B cell (primary cell): Measurements from ENCODE around the gene GJC1. TPM values are rescaled to one million over a fixed set of nuclear protein-coding genes. Genes with fewer than 3 reads are reported as not detected.

ENCODE experiments used
- ATAC-seq: fragments of 200-7000 bp; cut with Tn5 transposase; one replicate; pipeline ENCODE4 v1.10.0; 2021; ENCODE audit warnings: low read depth, mild to moderate bottlenecking, moderate number of reproducible peaks, moderate library complexity
- CTCF ChIA-PET: fragments of 350-600 bp; sonication (Branson Sonifier 250); formaldehyde crosslinking; loops from one replicate; lab custom pipeline; 2021; ENCODE audit warnings: antibody characterized with exemption, inconsistent platforms; lab: Charles Lee
- POLR2A ChIA-PET: fragments of 350-600 bp; sonication (Branson Sonifier 250); formaldehyde crosslinking; loops from one replicate; lab custom pipeline; 2021; ENCODE audit warnings: antibody characterized with exemption; lab: Charles Lee
- DNase-seq: peaks from one replicate; pipeline ENCODE4 v3.0.0; 2013
- H2AFZ ChIP-seq: 2 replicates; pipeline ENCODE4 v1.6.1; 2012; ENCODE audit warnings: mild to moderate bottlenecking, low read depth, low read length; ENCODE audit not compliant: insufficient read depth, poor library complexity, severe bottlenecking
- H3K27ac ChIP-seq, 2 donors: 1 replicate in 1 of 2; 2 replicates in 1 of 2; pipeline ENCODE4 v1.5.1; 2012 to 2013; ENCODE audit warnings: low read length in 2 of 2, mild to moderate bottlenecking in 2 of 2, moderate library complexity in 1 of 2
- H3K27me3 ChIP-seq, 4 experiments: fragments of 200-600 bp in 1 of 4; sonication (generic) in 1 of 4; replicated peaks in 1 of 4; 1 replicate in 2 of 4; 2 replicates in 2 of 4; pipeline versions ENCODE4 v1.6.1 to v1.7.0; 2013 to 2016; ENCODE audit warnings: low read length in 3 of 4, mild to moderate bottlenecking in 2 of 4, mixed read lengths in 1 of 4, moderate library complexity in 1 of 4; ENCODE audit not compliant: insufficient read depth in 4 of 4, control insufficient read depth in 3 of 4; ENCODE audit errors: control extremely low read depth in 1 of 4
- H3K36me3 ChIP-seq, 2 experiments: replicated peaks in 1 of 2; 1 replicate in 1 of 2; 2 replicates in 1 of 2; pipeline versions ENCODE4 v1.6.1 to v1.7.1; 2013; ENCODE audit warnings: low read length in 1 of 2; ENCODE audit not compliant: insufficient read depth in 2 of 2, control insufficient read depth in 1 of 2; ENCODE audit errors: control extremely low read depth in 1 of 2, extremely low read depth in 1 of 2
- H3K4me1 ChIP-seq, 2 donors: fragments of 200-600 bp in 1 of 2; sonication (generic) in 1 of 2; 1 replicate in 1 of 2; 2 replicates in 1 of 2; pipeline versions ENCODE4 v1.5.1 to v1.6.1; 2013 to 2017; ENCODE audit warnings: low read length in 2 of 2; ENCODE audit not compliant: control insufficient read depth in 2 of 2, insufficient read depth in 2 of 2
- H3K4me2 ChIP-seq: replicated peaks from 2 replicates; pipeline ENCODE3; 2012; ENCODE audit warnings: mild to moderate bottlenecking, low read depth, low read length; ENCODE audit not compliant: poor library complexity, severe bottlenecking
- H3K4me3 ChIP-seq, 5 experiments: fragments of 200-600 bp in 1 of 5; sonication (generic) in 1 of 5; 1 replicate in 3 of 5; 2 replicates in 2 of 5; pipeline versions ENCODE4 v1.5.1 to v1.7.0; 2011 to 2016; ENCODE audit warnings: low read length in 4 of 5, mild to moderate bottlenecking in 4 of 5, low read depth in 2 of 5, control low read depth in 1 of 5, moderate library complexity in 1 of 5; ENCODE audit not compliant: insufficient read depth in 1 of 5; ENCODE audit errors: control extremely low read depth in 1 of 5, extremely low read depth in 1 of 5
- H3K79me2 ChIP-seq: fragments of 200-600 bp; sonication (generic); one replicate; pipeline ENCODE4 v1.6.0; 2016; ENCODE audit warnings: low read length; ENCODE audit not compliant: control insufficient read depth, insufficient read depth
- H3K9ac ChIP-seq: fragments of 200-600 bp; sonication (generic); 2 replicates; pipeline ENCODE4 v1.6.1; 2017; ENCODE audit warnings: mild to moderate bottlenecking, low read length, moderate library complexity
- H3K9me3 ChIP-seq, 3 donors: one replicate each; pipeline versions ENCODE4 v1.6.1 to v1.7.1; 2013; ENCODE audit warnings: low read length in 2 of 3; ENCODE audit not compliant: control insufficient read depth in 2 of 3, insufficient read depth in 1 of 3; ENCODE audit errors: control extremely low read depth in 1 of 3
- H4K20me1 ChIP-seq: 2 replicates; pipeline ENCODE4 v1.6.0; 2012; ENCODE audit warnings: mild to moderate bottlenecking, low read length; ENCODE audit not compliant: insufficient read depth, control insufficient read depth, poor library complexity, severe bottlenecking
- H3K27ac Mint-ChIP-seq: one replicate; pipeline ENCODE4 v1.8.0; 2021; ENCODE audit warnings: mixed read lengths
- H3K27me3 Mint-ChIP-seq: one replicate; pipeline ENCODE4 v1.8.0; 2021; ENCODE audit warnings: mixed read lengths
- H3K4me1 Mint-ChIP-seq: one replicate; pipeline ENCODE4 v1.8.0; 2021; ENCODE audit warnings: mixed read lengths
- H3K4me3 Mint-ChIP-seq: one replicate; pipeline ENCODE4 v1.8.0; 2021; ENCODE audit warnings: mixed read lengths
- H3K9me3 Mint-ChIP-seq: one replicate; pipeline ENCODE4 v1.8.0; 2022; ENCODE audit warnings: mixed read lengths; ENCODE audit not compliant: insufficient read depth
- EZH2 ChIP-seq: IDR thresholded peaks from 2 replicates; pipeline ENCODE4 v1.6.1; 2012; ENCODE audit warnings: borderline replicate concordance, low read depth, mild to moderate bottlenecking, moderate library complexity, low read length; ENCODE audit not compliant: insufficient read depth, poor library complexity, severe bottlenecking
- whole genome bisulfite sequencing: methylation state at CpG from one replicate; pipeline ENCODE4 v1.1.5; 2013; ENCODE audit warnings: missing lambda C conversion rate; ENCODE audit not compliant: insufficient coverage; 5-methylcytosine and 5-hydroxymethylcytosine counted together
- intact Hi-C: fragments of 100-400 bp; cut with micrococcal nuclease; formaldehyde crosslinking; loops from one replicate; pipeline ENCODE4 v1.10.0; 2022
- polyA plus RNA-seq: library from polyadenylated mRNA; depleted of rRNA; stranded (reverse); fragments of >200 nt; gene quantifications from 2 replicates; pipeline ENCODE4 v1.2.3, GENCODE V29; 2012
- total RNA-seq, 2 donors: library from RNA; stranded (reverse); fragments of 120-200 nt in 1 of 2; gene quantifications; 1 replicate in 1 of 2; 2 replicates in 1 of 2; pipeline versions ENCODE4 v1.2.3 to v1.2.4, GENCODE V29; 2013 to 2022
- TF ChIP-seq, protein P1 (sequence below): fragments of 200-600 bp; IDR thresholded peaks from one replicate; pipeline ENCODE4 v1.8.0; 2022; ENCODE audit warnings: antibody characterized with exemption, mild to moderate bottlenecking

Gene GJC1
- total and polyA plus RNA-seq, 2 donors (not counting 1 experiment from before 2014, with no cell fraction given): not detected

DNA sequence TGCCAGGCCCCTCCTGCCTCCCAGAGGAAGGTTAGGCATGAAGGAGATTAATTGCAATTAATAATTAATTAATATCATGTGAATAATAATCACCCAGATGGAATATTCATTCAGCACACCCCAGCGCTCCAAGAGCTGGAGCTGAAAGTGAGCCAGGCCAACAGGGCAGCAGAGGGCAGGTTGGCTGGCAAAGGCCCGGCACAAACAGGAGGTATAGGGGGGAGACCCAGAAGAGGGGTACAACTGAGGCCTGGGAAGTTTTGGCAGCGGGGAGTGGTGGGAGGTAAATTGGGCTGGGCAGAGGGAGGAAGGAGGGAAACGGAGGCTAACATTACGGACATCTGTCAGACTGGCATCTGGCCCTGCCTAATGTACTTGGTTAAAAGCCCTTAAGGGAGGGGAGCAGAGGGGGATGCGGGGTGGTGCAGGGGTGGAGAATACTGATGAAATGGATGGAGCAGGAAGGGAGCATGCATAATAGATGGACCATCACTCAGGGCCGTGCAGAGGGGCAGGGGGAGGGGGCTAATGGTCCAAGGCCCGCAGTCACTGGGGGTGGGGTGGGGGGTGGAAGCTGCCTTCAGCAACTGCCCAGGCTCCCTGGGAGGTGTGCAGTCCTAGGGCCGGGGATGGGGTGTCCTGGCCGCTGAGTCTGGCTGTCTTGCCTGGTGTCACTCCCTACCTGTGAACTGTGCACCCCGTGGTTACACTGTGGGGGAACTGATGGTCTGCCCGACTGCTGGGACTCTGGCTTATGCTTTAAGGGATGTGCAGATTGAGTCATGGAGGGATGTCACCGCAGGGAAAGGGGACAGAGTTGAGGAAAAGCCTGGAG is 69.4 kb downstream of the GJC1 start:
- Histone ChIP-seq H3K4me3 (no peak overlapping the region), H3K9me3 (peaks cover 0 to 6% (median 0%) of the 10 kb centered on the region in 3 donors), H4K20me1 (no peaks in the 10 kb centered on the region), H3K4me1 (peaks cover 11 to 12% of the 10 kb centered on the region in 2 donors), H3K9ac (no peak overlapping the region), H2AFZ (no peak overlapping the region), H3K27ac (no peak overlapping the region), H3K36me3 (no peaks in the 10 kb centered on the region), H3K27me3 (peaks cover 0 to 45% (median 16%) of the 10 kb centered on the region in 4 experiments), H3K4me2 (no peak overlapping the region), H3K79me2 (no peaks in the 10 kb centered on the region)
- Mint-ChIP-seq H3K9me3 (no peaks in the 10 kb centered on the region), H3K4me3 (peak overlapping the region; percentile 63), H3K27me3 (peaks cover 31% of the 10 kb centered on the region), H3K4me1 (peaks cover 3% of the 10 kb centered on the region), H3K27ac (no peak overlapping the region)
- POLR2A ChIA-PET: no interaction called here
- CTCF ChIA-PET: interaction anchor here (0.9 to 1.0 kb wide), 2 partner anchors 13 to 18 kb away, joined by 3 to 4 read pairs; no protein-coding TSS in a partner anchor
- 86% methylated on average over 10 of the region's 13 CpGs for WGBS
- DNase-seq (peak; percentile 6), ATAC-seq (no peak)
- intact Hi-C loops: no loop called here
- TF ChIP-seq, protein P1, sequence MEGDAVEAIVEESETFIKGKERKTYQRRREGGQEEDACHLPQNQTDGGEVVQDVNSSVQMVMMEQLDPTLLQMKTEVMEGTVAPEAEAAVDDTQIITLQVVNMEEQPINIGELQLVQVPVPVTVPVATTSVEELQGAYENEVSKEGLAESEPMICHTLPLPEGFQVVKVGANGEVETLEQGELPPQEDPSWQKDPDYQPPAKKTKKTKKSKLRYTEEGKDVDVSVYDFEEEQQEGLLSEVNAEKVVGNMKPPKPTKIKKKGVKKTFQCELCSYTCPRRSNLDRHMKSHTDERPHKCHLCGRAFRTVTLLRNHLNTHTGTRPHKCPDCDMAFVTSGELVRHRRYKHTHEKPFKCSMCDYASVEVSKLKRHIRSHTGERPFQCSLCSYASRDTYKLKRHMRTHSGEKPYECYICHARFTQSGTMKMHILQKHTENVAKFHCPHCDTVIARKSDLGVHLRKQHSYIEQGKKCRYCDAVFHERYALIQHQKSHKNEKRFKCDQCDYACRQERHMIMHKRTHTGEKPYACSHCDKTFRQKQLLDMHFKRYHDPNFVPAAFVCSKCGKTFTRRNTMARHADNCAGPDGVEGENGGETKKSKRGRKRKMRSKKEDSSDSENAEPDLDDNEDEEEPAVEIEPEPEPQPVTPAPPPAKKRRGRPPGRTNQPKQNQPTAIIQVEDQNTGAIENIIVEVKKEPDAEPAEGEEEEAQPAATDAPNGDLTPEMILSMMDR: no peak
- TF ChIP-seq EZH2: no peak

DNA sequence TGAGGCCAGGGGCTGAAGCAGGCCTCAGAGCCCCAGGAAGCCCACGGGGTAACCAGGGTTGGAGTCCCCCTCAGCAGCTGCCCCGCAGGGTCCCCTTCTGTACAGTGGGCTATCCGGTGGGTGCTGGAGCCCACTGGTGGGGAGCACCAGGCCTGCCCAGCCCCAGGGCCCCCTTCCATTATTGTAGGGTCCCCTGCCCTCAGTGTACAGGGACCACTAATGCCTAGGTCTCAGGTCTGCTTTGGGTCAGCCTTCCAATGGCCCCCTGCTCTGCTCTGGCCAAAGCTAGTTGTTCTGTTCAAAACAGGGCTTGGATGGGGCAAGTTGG is 70.2 kb downstream of the GJC1 start:
- Histone ChIP-seq H3K9ac (no peak overlapping the region), H4K20me1 (no peaks in the 10 kb centered on the region), H3K4me3 (no peak overlapping the region), H3K27ac (no peak overlapping the region), H3K9me3 (peaks cover 0 to 6% (median 0%) of the 10 kb centered on the region in 3 donors), H3K27me3 (peaks cover 0 to 45% (median 16%) of the 10 kb centered on the region in 4 experiments), H3K36me3 (no peaks in the 10 kb centered on the region), H2AFZ (no peak overlapping the region), H3K79me2 (no peaks in the 10 kb centered on the region), H3K4me2 (peak overlapping the region; percentile 76), H3K4me1 (peaks cover 11 to 12% of the 10 kb centered on the region in 2 donors)
- Mint-ChIP-seq H3K4me3 (peak overlapping the region; percentile 37), H3K9me3 (no peaks in the 10 kb centered on the region), H3K27me3 (peaks cover 31% of the 10 kb centered on the region), H3K4me1 (peaks cover 3% of the 10 kb centered on the region), H3K27ac (no peak overlapping the region)
- no peak for TF ChIP-seq EZH2
- TF ChIP-seq, protein P1: no peak
- ATAC-seq: no peak
- ChIA-PET CTCF (interaction anchor here (0.9 to 1.0 kb wide), 2 partner anchors 13 to 18 kb away, joined by 3 to 4 read pairs; no protein-coding TSS in a partner anchor), POLR2A (no interaction called here)
- DNase-seq: no peak
- WGBS: 71% methylated on average over 3 of the region's 3 CpGs
- intact Hi-C loops: no loop called here
